ENCODE results near the gene GPRIN2. TPM values are rescaled to one million over a fixed set of nuclear protein-coding genes. Genes with fewer than 3 reads are reported as not detected.

The GPRIN2 gene
- total RNA-seq, 2 donors from 2014 or later, result not detected

Other genes starting within 250 kb of the GPRIN2 start
- gene ANXA8L1, start 180.9 kb downstream of the GPRIN2 start, total RNA-seq, result under 1 TPM in 1 of 2 donors, not detected in 1; 0.51 TPM
- not detected for gene NPY4R, start 90.7 kb downstream of the GPRIN2 start, total RNA-seq
- gene SYT15, start 22.5 kb upstream of the GPRIN2 start, total RNA-seq, result 1 to 10 TPM in 1 of 2 donors, not detected in 1; 1.6 TPM